HepG2 (cell line): Measurements from ENCODE around the gene SLC9A5. TPM values are rescaled to one million over a fixed set of nuclear protein-coding genes. Genes with fewer than 3 reads are reported as not detected.

Experiments
- BHLHE40 ChIP-seq: IDR thresholded peaks from 2 replicates; pipeline ENCODE4 v1.6.1; 2011; ENCODE audit warnings: low read length, improper control_type of control experiment
- CBX2 ChIP-seq, 2 experiments: fragments of 200-600 bp in 1 of 2; sonication (generic); formaldehyde crosslinking in 1 of 2; IDR thresholded peaks; 2 replicates each; pipeline versions ENCODE4 v1.7.0 to v1.8.1; 2018 to 2022; ENCODE audit warnings: low read depth in 2 of 2, low read length in 1 of 2, mild to moderate bottlenecking in 1 of 2, missing genetic modification reagents in 1 of 2
- FOSL1 ChIP-seq: sonication (generic); formaldehyde crosslinking; IDR thresholded peaks from 2 replicates; pipeline ENCODE4 v1.9.0; 2021; ENCODE audit warnings: missing genetic modification reagents, borderline replicate concordance
- HHEX ChIP-seq: IDR thresholded peaks from 2 replicates; pipeline ENCODE4 v1.6.1; 2016; ENCODE audit warnings: control low read depth
- KDM2A ChIP-seq: sonication (generic); formaldehyde crosslinking; IDR thresholded peaks from 2 replicates; pipeline ENCODE4 v1.4.0; 2020; ENCODE audit warnings: low read depth, missing genetic modification reagents, borderline replicate concordance
- KDM6A ChIP-seq: IDR thresholded peaks from 2 replicates; pipeline ENCODE4 v1.6.1; 2016; ENCODE audit warnings: low read depth
- KLF12 ChIP-seq: sonication (generic); formaldehyde crosslinking; IDR thresholded peaks from 2 replicates; pipeline ENCODE4 v1.4.0; 2020; ENCODE audit warnings: missing genetic modification reagents, borderline replicate concordance
- KMT2A ChIP-seq: sonication (generic); formaldehyde crosslinking; IDR thresholded peaks from 2 replicates; pipeline ENCODE4 v1.4.0; 2020; ENCODE audit warnings: missing genetic modification reagents
- NONO ChIP-seq, 2 experiments: fragments of 450-650 bp in 1 of 2; sonication (generic) in 1 of 2; formaldehyde crosslinking in 1 of 2; IDR thresholded peaks in 1 of 2; conservative IDR thresholded peaks in 1 of 2; 2 replicates each; pipeline versions ENCODE4 v1.6.1 to v1.8.0; 2017 to 2022; ENCODE audit warnings: mild to moderate bottlenecking in 1 of 2, missing genetic modification reagents in 1 of 2, moderate library complexity in 1 of 2
- PPARG ChIP-seq: conservative IDR thresholded peaks from 2 replicates; pipeline ENCODE4 v1.6.1; 2016; ENCODE audit warnings: missing biosample characterization, missing genetic modification reagents
- SIN3B ChIP-seq: fragments of 150-350 bp; IDR thresholded peaks from 2 replicates; pipeline ENCODE4 v1.6.1; 2014; ENCODE audit warnings: low read length
- SMARCC2 ChIP-seq: fragments of 450-650 bp; IDR thresholded peaks from 2 replicates; pipeline ENCODE4 v1.6.1; 2017; ENCODE audit warnings: antibody characterized with exemption, mild to moderate bottlenecking
- SP4 ChIP-seq: sonication (generic); formaldehyde crosslinking; IDR thresholded peaks from 2 replicates; pipeline ENCODE4 v1.8.1; 2023; ENCODE audit warnings: mild to moderate bottlenecking, missing genetic modification reagents
- SYNCRIP ChIP-seq: fragments of 200-400 bp; formaldehyde crosslinking; IDR thresholded peaks from 2 replicates; pipeline ENCODE4 v1.6.1; 2018; ENCODE audit warnings: mild to moderate bottlenecking, low read depth, low read length; ENCODE audit not compliant: insufficient read depth
- TOPORS ChIP-seq: sonication (generic); formaldehyde crosslinking; IDR thresholded peaks from 2 replicates; pipeline ENCODE4 v1.8.0; 2023; ENCODE audit warnings: mild to moderate bottlenecking, missing genetic modification reagents
- XRCC5 ChIP-seq: fragments of 200-400 bp; formaldehyde crosslinking; optimal IDR thresholded peaks from 2 replicates; pipeline ENCODE3; 2017; ENCODE audit warnings: mild to moderate bottlenecking, low read length
- ZFX ChIP-seq: sonication (generic); formaldehyde crosslinking; IDR thresholded peaks from 2 replicates; pipeline ENCODE4 v1.4.0; 2020; ENCODE audit warnings: mild to moderate bottlenecking, low read depth, missing genetic modification reagents, moderate library complexity
- ZNF143 ChIP-seq: sonication (generic); formaldehyde crosslinking; IDR thresholded peaks from 2 replicates; pipeline ENCODE4 v1.4.0; 2020; ENCODE audit warnings: missing genetic modification reagents
- ZNF572 ChIP-seq: sonication (generic); formaldehyde crosslinking; IDR thresholded peaks from 2 replicates; pipeline ENCODE4 v1.5.1; 2020; ENCODE audit warnings: mild to moderate bottlenecking, missing genetic modification reagents
- ZNF619 ChIP-seq: sonication (generic); formaldehyde crosslinking; IDR thresholded peaks from 2 replicates; pipeline ENCODE4 v1.4.0; 2020; ENCODE audit warnings: mild to moderate bottlenecking, missing genetic modification reagents
- ZNF746 ChIP-seq: sonication (generic); formaldehyde crosslinking; IDR thresholded peaks from 2 replicates; pipeline ENCODE4 v1.8.0; 2022; ENCODE audit warnings: mild to moderate bottlenecking, missing genetic modification reagents
- ZNF83 ChIP-seq: sonication (generic); formaldehyde crosslinking; IDR thresholded peaks from 2 replicates; pipeline ENCODE4 v1.4.0; 2020; ENCODE audit warnings: missing genetic modification reagents, mild to moderate bottlenecking, borderline replicate concordance
- polyA plus RNA-seq, 8 experiments: library from polyadenylated mRNA; depleted of rRNA in 3 of 8; stranded (reverse) in 7 of 8; unstranded in 1 of 8; fragments of >200 nt; fragmentation: Illumina TruSeq in 4 of 8; extraction: Trizol in 4 of 8; gene quantifications; 2 replicates each; pipeline versions ENCODE4 v1.2.1 to v1.2.3, GENCODE V29; 2011 to 2016; ENCODE audit warnings: low read depth in 4 of 8, missing spikeins in 1 of 8, mixed read lengths in 1 of 8; ENCODE audit not compliant: insufficient read depth in 1 of 8
- total RNA-seq, 5 experiments: library from RNA; depleted of rRNA; stranded (reverse); fragments of >200 nt; fragmentation: Illumina TruSeq; extraction: Trizol; gene quantifications; 2 replicates each; pipeline ENCODE4 v1.2.3, GENCODE V29; 2016; ENCODE audit warnings: low read depth in 1 of 5
- TF ChIP-seq, protein P1 (sequence below): sonication (generic); formaldehyde crosslinking; IDR thresholded peaks from 2 replicates; pipeline ENCODE4 v1.4.0; 2020; ENCODE audit warnings: missing genetic modification reagents, borderline replicate concordance
- TF ChIP-seq, protein P2 (sequence below): sonication (generic); formaldehyde crosslinking; IDR thresholded peaks from 2 replicates; pipeline ENCODE4 v1.8.1; 2022; ENCODE audit warnings: low read depth, mild to moderate bottlenecking, missing genetic modification reagents
- TF ChIP-seq, protein P3 (sequence below): sonication (generic); formaldehyde crosslinking; IDR thresholded peaks from 2 replicates; pipeline ENCODE4 v1.4.0; 2020; ENCODE audit warnings: missing genetic modification reagents

Gene SLC9A5
- total and polyA plus RNA-seq, 2 of the 13 experiments (the other 11 are each of a cell fraction or from before 2014, with no cell fraction given), result 0.58 to 1.4 TPM

DNA sequence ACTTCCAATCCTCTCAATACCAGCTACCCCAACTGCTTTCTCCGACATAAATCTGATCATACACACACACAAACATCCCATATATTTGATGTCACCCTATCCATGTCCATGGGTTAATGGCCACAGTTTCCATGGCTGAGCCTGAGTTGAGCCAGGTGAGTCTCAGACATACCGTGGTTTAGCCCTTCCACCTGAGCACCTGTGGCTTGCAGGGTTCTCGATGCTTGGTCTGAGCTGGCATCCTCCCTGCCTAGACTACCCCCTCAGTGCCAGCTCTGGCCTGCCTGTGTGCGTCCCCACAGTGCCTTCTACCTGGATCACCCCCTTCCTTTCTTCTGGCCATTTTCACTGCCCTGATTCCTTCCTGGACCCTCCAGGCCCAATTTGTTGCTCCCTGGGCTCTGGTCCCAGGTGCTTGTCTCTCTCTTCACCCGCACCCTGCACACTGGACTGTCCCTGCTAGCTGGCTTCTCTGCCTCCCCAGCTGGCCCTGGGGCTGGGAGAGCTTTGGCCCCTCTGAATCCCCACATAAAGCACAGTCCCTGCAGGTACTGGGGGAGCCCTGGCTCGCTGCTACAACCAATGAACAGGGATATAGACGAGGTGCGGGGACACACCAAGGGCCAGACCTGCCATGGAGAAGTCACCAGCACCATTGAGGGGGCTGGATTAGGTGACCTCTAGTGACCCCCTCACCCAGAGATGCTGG, 42.5 kb upstream of the SLC9A5 start (continued):
- TF ChIP-seq CBX2 (IDR thresholded peaks at IDR 0.05; ENCODE audit: low read depth, low read length) (no peak), CBX2 (CRISPR knock-in tag; IDR thresholded peaks at IDR 0.05; ENCODE audit: low read depth) (no peak), NONO (IDR thresholded peaks at IDR 0.05) (no peak), NONO (CRISPR knock-in tag; conservative IDR thresholded peaks at IDR 0.05) (peak; percentile 40; the same call in 1 of the 2 replicates), SYNCRIP (no peak), HHEX (CRISPR knock-in tag) (no peak), SMARCC2 (no peak), BHLHE40 (no peak), KDM2A (CRISPR knock-in tag) (no peak), KLF12 (CRISPR knock-in tag) (no peak), ZNF746 (CRISPR knock-in tag) (no peak), ZNF83 (no peak), ZNF619 (CRISPR knock-in tag) (no peak), XRCC5 (no peak), TOPORS (CRISPR knock-in tag) (no peak), FOSL1 (no peak), KMT2A (CRISPR knock-in tag) (no peak), PPARG (CRISPR knock-in tag) (no peak), SIN3B (no peak), ZFX (CRISPR knock-in tag) (no peak; the same call in 1 of the 2 replicates), KDM6A (CRISPR knock-in tag) (no peak), ZNF143 (CRISPR knock-in tag) (no peak), SP4 (CRISPR knock-in tag) (no peak), ZNF572 (CRISPR knock-in tag) (peak; percentile 82; the same call in 1 of the 2 replicates)
- TF ChIP-seq, protein P1, sequence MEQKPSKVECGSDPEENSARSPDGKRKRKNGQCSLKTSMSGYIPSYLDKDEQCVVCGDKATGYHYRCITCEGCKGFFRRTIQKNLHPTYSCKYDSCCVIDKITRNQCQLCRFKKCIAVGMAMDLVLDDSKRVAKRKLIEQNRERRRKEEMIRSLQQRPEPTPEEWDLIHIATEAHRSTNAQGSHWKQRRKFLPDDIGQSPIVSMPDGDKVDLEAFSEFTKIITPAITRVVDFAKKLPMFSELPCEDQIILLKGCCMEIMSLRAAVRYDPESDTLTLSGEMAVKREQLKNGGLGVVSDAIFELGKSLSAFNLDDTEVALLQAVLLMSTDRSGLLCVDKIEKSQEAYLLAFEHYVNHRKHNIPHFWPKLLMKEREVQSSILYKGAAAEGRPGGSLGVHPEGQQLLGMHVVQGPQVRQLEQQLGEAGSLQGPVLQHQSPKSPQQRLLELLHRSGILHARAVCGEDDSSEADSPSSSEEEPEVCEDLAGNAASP (CRISPR knock-in tag), result no peak
- TF ChIP-seq, protein P2, sequence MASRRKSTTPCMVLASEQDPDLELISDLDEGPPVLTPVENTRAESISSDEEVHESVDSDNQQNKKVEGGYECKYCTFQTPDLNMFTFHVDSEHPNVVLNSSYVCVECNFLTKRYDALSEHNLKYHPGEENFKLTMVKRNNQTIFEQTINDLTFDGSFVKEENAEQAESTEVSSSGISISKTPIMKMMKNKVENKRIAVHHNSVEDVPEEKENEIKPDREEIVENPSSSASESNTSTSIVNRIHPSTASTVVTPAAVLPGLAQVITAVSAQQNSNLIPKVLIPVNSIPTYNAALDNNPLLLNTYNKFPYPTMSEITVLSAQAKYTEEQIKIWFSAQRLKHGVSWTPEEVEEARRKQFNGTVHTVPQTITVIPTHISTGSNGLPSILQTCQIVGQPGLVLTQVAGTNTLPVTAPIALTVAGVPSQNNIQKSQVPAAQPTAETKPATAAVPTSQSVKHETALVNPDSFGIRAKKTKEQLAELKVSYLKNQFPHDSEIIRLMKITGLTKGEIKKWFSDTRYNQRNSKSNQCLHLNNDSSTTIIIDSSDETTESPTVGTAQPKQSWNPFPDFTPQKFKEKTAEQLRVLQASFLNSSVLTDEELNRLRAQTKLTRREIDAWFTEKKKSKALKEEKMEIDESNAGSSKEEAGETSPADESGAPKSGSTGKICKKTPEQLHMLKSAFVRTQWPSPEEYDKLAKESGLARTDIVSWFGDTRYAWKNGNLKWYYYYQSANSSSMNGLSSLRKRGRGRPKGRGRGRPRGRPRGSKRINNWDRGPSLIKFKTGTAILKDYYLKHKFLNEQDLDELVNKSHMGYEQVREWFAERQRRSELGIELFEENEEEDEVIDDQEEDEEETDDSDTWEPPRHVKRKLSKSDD (CRISPR knock-in tag), result no peak
- TF ChIP-seq, protein P3, sequence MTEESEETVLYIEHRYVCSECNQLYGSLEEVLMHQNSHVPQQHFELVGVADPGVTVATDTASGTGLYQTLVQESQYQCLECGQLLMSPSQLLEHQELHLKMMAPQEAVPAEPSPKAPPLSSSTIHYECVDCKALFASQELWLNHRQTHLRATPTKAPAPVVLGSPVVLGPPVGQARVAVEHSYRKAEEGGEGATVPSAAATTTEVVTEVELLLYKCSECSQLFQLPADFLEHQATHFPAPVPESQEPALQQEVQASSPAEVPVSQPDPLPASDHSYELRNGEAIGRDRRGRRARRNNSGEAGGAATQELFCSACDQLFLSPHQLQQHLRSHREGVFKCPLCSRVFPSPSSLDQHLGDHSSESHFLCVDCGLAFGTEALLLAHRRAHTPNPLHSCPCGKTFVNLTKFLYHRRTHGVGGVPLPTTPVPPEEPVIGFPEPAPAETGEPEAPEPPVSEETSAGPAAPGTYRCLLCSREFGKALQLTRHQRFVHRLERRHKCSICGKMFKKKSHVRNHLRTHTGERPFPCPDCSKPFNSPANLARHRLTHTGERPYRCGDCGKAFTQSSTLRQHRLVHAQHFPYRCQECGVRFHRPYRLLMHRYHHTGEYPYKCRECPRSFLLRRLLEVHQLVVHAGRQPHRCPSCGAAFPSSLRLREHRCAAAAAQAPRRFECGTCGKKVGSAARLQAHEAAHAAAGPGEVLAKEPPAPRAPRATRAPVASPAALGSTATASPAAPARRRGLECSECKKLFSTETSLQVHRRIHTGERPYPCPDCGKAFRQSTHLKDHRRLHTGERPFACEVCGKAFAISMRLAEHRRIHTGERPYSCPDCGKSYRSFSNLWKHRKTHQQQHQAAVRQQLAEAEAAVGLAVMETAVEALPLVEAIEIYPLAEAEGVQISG, result 0 out of 2 replicates have a peak, but pooled peaks have one; percentile 1
